Colon (tissue), 2 donors: ENCODE results near the gene PPM1N.
"Not testable (repeated sequence)": the region's sequence is repeated elsewhere in the genome, so short reads cannot be mapped to it uniquely, and the experiment has no call there.

Source experiments
- FAIRE-seq: peaks from 2 replicates; lab custom pipeline; 2012; peaks lifted over from hg19 to GRCh38; lab: Jason Lieb, UNC
- donor health status: control.
- donor health status: control.

The PPM1N gene

DNA sequence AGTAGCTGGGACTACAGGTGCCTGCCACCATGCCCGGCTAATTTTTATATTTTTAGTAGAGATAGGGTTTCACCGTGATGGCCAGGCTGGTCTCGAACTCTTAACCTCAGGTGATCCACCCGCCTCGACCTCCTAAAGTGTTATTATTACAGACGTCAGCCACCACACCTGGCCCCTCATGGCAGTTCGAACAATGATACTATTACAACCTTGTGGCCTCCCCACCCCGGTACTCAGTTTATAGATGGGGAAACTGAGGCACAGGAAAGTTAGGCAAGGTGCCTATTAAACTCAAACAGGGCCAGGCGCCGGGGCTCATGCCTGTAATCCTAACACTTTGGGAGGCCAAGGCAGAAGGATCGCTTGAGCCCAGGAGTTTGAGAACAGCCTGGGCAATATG is 12.1 kb downstream of the PPM1N start:
- not testable (repeated sequence) for FAIRE-seq

DNA sequence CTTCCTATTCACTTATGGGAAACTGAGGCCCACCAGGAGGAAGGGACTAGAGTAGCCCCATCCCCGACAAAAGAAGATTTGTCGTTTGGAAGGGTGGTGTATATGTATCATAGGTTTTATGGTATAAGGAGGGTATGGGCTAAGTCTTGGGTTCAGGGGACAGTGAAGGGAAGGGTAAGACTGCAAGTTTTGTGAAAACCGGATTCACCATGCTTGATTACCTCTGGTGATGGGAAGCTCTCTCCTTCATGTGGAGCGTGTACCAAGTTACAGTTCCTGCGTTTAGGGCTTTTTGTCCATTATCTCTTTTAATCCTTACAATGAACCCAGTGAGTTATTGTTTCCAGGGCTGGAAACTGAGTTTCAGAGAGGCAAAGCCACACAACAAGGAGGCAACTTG is 12.8 kb downstream of the PPM1N start:
- no peak for FAIRE-seq

DNA sequence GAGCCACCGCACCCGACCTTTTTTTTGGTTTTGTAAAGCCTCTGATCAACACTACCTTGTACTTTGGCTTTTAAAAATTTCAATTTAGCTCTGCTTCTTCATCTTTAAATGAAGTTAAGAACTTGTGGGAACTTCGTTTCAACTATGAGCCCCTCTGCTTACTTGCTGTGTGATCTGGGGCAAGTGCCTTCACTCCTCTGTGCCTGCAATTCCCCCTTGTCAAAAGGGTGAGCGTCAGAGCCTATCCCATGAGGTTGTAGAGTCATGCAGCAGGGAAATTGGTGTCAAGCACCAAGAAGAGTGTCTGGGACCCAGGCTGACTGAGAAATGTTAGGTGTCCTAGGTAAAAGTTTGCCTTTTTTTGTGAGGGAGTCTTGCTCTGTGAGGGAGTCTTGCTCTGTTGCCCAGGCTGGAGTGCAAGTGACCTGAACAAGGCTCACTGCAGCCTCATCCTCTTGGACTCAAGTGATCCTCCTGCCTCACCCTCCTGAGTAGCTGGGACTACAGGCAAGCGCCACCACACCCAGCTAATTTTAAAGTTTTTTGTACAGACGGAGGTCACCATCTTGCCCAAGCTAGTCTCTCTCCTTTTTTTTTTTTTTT is 14.7 kb downstream of the PPM1N start:
- FAIRE-seq: no peak

GRCh38 chr19:45514376-45515051 is 16.3 kb downstream of the PPM1N start:
- FAIRE-seq: no peak

- no peak for FAIRE-seq
These were observed 16.9 kb downstream of the PPM1N start for GRCh38 chr19:45515081-45515624.

- FAIRE-seq: no peak
These were observed 17.7 kb downstream of the PPM1N start for GRCh38 chr19:45515807-45516401.

DNA sequence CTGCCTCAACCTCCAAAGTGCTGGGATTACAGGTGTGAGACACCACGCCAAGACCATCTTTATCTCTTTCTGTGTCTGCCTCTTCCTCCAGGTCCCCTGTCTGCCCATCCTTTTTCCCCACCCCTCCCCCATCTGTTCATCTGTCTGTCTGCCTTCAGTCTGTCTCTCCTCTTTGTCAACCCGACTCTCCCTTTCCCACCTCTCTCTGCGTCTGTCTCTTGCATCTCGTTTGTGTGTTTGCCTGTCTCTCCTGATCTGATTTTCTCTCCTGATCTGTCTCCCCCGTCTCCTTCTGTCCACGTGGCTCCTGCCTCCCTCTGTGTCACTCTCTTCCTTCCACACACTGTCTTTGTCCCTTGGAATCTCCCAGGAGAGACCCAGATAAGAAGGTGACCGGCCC is 19.0 kb downstream of the PPM1N start:
- FAIRE-seq: no peak

DNA sequence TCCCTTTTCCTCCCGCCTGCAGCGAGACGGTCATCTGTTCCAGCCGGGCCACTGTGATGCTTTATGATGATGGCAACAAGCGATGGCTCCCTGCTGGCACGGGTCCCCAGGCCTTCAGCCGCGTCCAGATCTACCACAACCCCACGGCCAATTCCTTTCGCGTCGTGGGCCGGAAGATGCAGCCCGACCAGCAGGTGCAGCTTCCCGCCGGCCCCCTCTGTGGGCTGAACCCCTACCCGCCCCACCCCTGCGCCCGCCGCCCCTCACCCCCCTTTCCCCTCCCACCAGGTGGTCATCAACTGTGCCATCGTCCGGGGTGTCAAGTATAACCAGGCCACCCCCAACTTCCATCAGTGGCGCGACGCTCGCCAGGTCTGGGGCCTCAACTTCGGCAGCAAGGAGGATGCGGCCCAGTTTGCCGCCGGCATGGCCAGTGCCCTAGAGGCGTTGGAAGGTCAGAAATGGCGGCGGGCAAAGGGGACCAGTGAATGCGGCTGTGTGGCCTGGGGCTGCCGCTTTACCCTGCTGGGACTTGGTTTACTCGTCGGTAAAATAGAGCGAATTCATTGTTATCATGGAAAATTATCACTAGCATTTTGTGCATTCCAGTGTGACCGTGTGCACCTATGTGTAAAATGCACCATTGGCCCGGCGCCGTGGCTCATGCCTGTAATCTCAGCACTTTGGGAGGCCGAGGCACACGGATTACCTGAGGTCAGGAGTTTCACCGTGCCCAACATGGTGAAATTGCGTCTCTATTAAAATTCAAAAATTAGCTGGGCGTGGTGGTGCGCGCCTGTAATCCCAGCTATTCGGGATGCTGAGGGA is 19.6 kb downstream of the PPM1N start:
- FAIRE-seq: no peak

DNA sequence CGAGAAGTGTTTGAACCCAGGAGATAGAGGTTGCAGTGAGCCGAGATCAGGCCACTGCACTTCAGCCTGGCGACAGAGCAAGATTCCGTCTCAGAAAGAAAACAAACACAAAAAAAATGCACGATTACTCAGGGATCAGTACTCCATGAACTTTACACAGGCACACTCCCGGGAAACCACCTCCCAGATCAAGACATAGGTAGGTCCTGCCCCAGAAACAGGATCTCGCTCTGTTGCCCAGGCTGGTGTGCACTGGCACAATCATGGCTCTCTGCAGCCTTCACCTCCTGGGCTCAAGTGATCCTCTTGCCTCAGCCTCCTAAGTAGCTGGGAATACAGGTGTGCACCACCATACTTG is 20.2 kb downstream of the PPM1N start:
- FAIRE-seq: no peak

GRCh38 chr19:45522010-45522941 is 24.0 kb downstream of the PPM1N start:
- no peak for FAIRE-seq

DNA sequence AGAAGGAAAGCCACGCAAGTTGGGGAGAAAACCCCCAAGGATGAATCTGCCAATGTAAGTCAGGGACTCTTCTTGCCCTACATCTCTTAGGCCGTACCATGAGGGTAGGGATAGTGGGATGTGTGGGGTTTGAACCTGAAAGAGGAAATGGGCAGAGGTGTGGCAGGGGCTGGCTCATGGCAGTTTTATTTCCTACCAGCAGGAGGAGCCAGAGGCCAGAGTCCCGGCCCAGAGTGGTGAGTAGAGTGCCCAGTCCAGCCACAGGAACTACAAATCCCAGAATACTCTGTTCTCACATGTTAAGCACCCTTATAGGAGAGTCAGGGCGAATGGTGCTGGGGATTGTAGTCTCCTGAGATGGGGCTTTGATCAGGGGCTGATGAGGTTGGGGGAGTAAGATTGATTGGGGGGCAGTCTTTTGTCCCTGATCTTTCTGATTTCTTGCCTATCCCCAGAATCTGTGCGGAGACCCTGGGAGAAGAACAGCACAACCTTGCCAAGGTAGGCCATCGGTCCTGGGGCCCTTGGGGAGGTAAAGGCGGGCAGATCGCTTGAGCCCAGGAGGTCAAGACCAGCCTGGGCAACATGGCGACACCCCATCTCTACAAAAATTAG is 25.5 kb downstream of the PPM1N start:
- FAIRE-seq: no peak

GRCh38 chr19:45524575-45525129 is 26.4 kb downstream of the PPM1N start:
- FAIRE-seq: no peak

DNA sequence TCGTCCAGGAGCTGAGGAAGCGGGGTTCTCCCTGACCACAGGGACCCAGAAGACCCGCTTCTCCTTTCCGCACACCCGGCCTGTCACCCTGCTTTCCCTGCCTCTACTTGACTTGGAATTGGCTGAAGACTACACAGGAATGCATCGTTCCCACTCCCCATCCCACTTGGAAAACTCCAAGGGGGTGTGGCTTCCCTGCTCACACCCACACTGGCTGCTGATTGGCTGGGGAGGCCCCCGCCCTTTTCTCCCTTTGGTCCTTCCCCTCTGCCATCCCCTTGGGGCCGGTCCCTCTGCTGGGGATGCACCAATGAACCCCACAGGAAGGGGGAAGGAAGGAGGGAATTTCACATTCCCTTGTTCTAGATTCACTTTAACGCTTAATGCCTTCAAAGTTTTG is 27.9 kb downstream of the PPM1N start:
- no peak for FAIRE-seq

DNA sequence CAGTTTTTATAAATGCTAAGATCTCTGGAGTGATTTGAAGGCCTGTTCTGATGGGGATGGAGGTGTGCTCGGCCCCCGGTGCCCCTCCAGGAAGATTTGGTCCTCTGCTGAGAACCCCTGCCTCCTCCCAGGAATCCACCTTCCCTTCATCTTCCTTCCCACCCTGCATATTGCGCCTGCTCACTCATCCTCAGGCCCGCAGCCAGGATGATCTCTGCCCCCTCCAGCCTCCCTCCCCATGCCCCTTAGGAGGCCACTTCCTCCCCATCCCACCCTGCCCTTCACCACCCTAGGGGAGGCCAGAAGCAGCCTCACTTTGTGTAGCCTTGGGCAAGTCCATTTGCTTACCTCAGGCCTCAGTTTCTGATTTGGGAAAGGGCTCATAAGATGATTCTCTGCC is 28.7 kb downstream of the PPM1N start:
- FAIRE-seq: no peak

- no peak for FAIRE-seq
These were observed 29.5 kb downstream of the PPM1N start for GRCh38 chr19:45527731-45528130.

DNA sequence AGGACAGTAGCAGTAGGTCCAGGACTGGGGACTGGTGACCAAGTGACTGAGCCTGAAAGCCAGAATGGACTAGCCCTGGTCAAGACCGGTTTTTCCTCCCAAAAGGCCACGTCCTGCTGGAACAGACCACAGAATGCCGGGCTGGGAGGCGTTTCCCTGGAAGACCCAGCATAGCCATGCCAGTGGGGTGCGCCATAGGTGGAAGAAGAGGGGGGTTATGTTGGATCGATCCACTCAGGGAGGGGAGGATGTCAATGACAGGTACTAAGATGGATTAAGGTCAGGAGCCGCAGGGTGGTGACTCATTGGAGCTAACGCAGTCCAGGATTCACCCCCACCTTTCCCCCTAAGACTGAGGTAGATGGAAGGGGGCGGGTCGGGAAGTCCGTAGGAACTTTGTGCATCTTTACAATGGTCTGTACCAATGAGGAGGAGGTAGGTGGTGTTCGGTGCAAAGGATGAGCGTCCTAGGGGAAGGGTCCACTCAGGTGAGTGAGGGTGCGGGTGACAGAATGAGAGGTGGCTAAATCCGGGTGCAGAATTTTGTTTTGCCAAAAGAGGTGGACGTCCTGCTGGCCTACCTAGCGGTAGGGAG is 30.0 kb downstream of the PPM1N start:
- no peak for FAIRE-seq

DNA sequence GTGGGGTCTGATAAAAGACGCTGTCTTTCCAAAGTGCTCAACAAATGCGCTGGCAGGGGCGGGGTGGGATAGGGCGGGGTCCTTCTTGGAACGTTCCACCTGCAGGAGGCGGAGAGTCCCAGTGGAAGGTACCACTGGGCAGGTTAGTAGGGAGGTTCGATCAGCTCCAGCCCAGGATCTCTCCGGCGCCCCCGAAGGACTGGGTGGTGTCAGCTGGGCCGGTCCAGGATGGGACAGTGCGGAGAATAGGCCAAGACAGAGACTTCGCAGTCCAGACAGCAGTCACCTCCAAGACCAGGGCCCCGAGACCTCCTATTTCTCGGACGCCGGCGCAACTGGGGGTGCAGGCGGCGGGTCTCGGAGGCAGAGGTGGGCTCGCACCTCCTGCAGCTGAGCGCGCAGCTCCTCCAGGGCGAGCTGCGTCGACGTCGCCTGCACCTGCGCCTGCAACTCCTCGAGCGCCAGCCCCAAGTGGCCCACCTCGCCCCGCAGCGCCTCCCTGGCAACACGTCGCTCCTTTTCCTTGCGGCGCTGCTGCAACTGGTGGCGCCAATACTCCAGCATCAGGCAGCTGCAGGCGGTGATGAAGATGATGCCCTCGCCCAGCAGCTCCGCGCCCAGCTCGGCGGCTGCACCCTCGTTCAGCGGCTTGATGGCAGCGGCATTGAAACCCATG is 30.6 kb downstream of the PPM1N start:
- FAIRE-seq: no peak

DNA sequence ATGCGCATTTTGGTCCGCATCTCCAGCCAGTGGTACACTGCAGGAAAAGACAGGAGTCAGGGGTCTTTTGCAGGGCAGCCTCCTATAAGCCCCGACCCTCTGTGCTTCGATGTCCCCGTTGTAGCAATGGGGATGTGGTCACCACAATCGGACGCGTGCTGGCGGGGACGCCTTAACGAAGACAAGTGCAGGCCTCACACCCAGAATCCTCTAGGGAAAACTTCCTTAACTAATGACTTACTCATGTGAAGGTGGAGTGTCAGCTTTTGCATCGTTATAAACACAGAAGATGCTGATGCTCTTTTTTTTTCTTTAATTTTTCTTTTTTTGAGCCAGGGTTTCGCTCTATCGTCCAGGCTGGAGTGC is 31.2 kb downstream of the PPM1N start:
- no peak for FAIRE-seq

GRCh38 chr19:45531349-45531748 is 33.1 kb downstream of the PPM1N start:
- FAIRE-seq: no peak

- no peak for FAIRE-seq
These were observed 41.2 kb downstream of the PPM1N start for GRCh38 chr19:45539459-45539858.
